ENCODE results near the gene PCGF3. TPM values are rescaled to one million over a fixed set of nuclear protein-coding genes. Genes with fewer than 3 reads are reported as not detected.

PCGF3 gene
- total and polyA plus RNA-seq, 3 donors from 2014 or later, result 37.3 to 84.8 (median 84.2) TPM

- no peak overlapping the region for H3K4me3 ChIP-seq
- H3K4me1 ChIP-seq, result peaks cover under 1% of the 10 kb centered on the region
- no peaks in the 10 kb centered on the region for H3K36me3 ChIP-seq (ENCODE audit: low read depth, missing control alignments)
- intact Hi-C loops (cut with DNase I; ENCODE audit: low total_unique reads), result no loop called here
- 73 to 90% methylated on average over 21 to 32 of the region's 32 CpGs for WGBS, 2 donors
- no peak overlapping the region for H3K27ac ChIP-seq
- no peak for DNase-seq
- H3K9me3 ChIP-seq, result no peaks in the 10 kb centered on the region
- H3K27me3 ChIP-seq, result no peaks in the 10 kb centered on the region
- TF ChIP-seq POLR2A (IDR thresholded peaks at IDR 0.05), result no peak
Measured at GRCh38 chr4:658681-659667, 46.7 kb upstream of the PCGF3 start.

- no peak overlapping the region for H3K27ac ChIP-seq
- intact Hi-C loops (cut with DNase I; ENCODE audit: low total_unique reads), result no loop called here
- no peak for DNase-seq
- H3K4me3 ChIP-seq, result no peak overlapping the region
- no peaks in the 10 kb centered on the region for H3K9me3 ChIP-seq
- TF ChIP-seq, protein P1, sequence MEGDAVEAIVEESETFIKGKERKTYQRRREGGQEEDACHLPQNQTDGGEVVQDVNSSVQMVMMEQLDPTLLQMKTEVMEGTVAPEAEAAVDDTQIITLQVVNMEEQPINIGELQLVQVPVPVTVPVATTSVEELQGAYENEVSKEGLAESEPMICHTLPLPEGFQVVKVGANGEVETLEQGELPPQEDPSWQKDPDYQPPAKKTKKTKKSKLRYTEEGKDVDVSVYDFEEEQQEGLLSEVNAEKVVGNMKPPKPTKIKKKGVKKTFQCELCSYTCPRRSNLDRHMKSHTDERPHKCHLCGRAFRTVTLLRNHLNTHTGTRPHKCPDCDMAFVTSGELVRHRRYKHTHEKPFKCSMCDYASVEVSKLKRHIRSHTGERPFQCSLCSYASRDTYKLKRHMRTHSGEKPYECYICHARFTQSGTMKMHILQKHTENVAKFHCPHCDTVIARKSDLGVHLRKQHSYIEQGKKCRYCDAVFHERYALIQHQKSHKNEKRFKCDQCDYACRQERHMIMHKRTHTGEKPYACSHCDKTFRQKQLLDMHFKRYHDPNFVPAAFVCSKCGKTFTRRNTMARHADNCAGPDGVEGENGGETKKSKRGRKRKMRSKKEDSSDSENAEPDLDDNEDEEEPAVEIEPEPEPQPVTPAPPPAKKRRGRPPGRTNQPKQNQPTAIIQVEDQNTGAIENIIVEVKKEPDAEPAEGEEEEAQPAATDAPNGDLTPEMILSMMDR (IDR thresholded peaks at IDR 0.05), result no peak
- no peak for TF ChIP-seq POLR2A (IDR thresholded peaks at IDR 0.05)
- H3K4me1 ChIP-seq, result peaks cover 5% of the 10 kb centered on the region
- 74 to 90% methylated on average over 5 to 8 of the region's 8 CpGs for WGBS, 2 donors
- H3K27me3 ChIP-seq, result no peaks in the 10 kb centered on the region
- no peaks in the 10 kb centered on the region for H3K36me3 ChIP-seq (ENCODE audit: low read depth, missing control alignments)
Measured at GRCh38 chr4:659851-660250, 45.8 kb upstream of the PCGF3 start.

- intact Hi-C loops (cut with DNase I; ENCODE audit: low total_unique reads), result no loop called here
- H3K4me3 ChIP-seq, result no peak overlapping the region
- H3K36me3 ChIP-seq (ENCODE audit: low read depth, missing control alignments), result no peaks in the 10 kb centered on the region
- no peak for DNase-seq
- H3K4me1 ChIP-seq, result peaks cover 5% of the 10 kb centered on the region
- H3K27me3 ChIP-seq, result no peaks in the 10 kb centered on the region
- no peaks in the 10 kb centered on the region for H3K9me3 ChIP-seq
- no peak overlapping the region for H3K27ac ChIP-seq
- WGBS, 2 donors, result 75 to 83% methylated on average over 10 of the region's 10 CpGs
- TF ChIP-seq POLR2A (IDR thresholded peaks at IDR 0.05), result no peak
- TF ChIP-seq, protein P1 (IDR thresholded peaks at IDR 0.05), result no peak
Measured at GRCh38 chr4:660401-660800, 45.2 kb upstream of the PCGF3 start.

DNA sequence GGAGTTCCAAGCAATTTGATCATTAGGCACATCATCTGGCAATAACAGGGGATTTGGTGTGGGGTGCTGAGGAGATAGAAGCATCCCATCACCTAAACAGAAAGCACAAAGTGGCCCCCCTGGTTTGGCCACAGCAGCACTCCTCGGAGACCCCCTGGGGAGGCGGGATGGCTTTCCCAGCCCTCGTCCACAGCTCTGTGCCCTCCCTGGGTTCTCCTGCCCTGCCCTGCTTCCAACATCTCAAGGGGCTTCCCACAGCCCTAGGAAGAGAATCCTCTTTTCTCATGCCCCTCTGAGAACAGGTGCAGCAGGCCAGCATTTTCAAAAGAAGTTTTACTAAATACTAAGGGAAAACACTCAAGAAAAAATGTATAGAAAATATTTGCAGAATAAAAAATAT lies 44.4 kb upstream of the PCGF3 start:
- intact Hi-C loops (cut with DNase I; ENCODE audit: low total_unique reads), result no loop called here
- H3K4me3 ChIP-seq, result no peak overlapping the region
- H3K4me1 ChIP-seq, result peaks cover 5% of the 10 kb centered on the region
- DNase-seq, result no peak
- H3K9me3 ChIP-seq, result no peaks in the 10 kb centered on the region
- H3K27me3 ChIP-seq, result no peaks in the 10 kb centered on the region
- no peak for TF ChIP-seq POLR2A (IDR thresholded peaks at IDR 0.05)
- TF ChIP-seq, protein P1 (IDR thresholded peaks at IDR 0.05), result no peak
- no peak overlapping the region for H3K27ac ChIP-seq
- WGBS, 2 donors, result 89 to 90% methylated on average over 3 of the region's 3 CpGs
- H3K36me3 ChIP-seq (ENCODE audit: low read depth, missing control alignments), result no peaks in the 10 kb centered on the region

GRCh38 chr4:661881-662761 lies 43.5 kb upstream of the PCGF3 start:
- Histone ChIP-seq H3K27me3 (no peaks in the 10 kb centered on the region), H3K36me3 (ENCODE audit: low read depth, missing control alignments) (no peaks in the 10 kb centered on the region), H3K4me3 (no peak overlapping the region), H3K4me1 (peaks cover 5% of the 10 kb centered on the region), H3K27ac (no peak overlapping the region), H3K9me3 (no peaks in the 10 kb centered on the region)
- no peak for DNase-seq
- TF ChIP-seq, protein P1 (IDR thresholded peaks at IDR 0.05), result no peak
- TF ChIP-seq POLR2A (IDR thresholded peaks at IDR 0.05), result no peak
- WGBS, 2 donors, result 94 to 97% methylated on average over 22 to 41 of the region's 42 CpGs
- intact Hi-C loops (cut with DNase I; ENCODE audit: low total_unique reads), result no loop called here

All from testis (tissue), 3 donors.